Thyroid gland (tissue), 4 donors: ENCODE results near the gene ATP1B1.
A peak's percentile ranks its signal among the peaks of the same experiment; 100 is the strongest.

Experiments
- POLR2A ChIP-seq, 2 donors: fragments of 450-650 bp; IDR thresholded peaks; one replicate each; pipeline ENCODE4 v1.6.1; 2017; ENCODE audit warnings: antibody characterized with exemption in 2 of 2, mild to moderate bottlenecking in 2 of 2, moderate library complexity in 1 of 2
- TF ChIP-seq, protein P1 (sequence below), 6 experiments: fragments of 200-600 bp in 3 of 6; fragments of 450-650 bp in 3 of 6; sonication (generic) in 3 of 6; IDR thresholded peaks; one replicate each; pipeline ENCODE4 v1.5.1; 2016 to 2019; ENCODE audit warnings: antibody characterized with exemption in 6 of 6, mild to moderate bottlenecking in 2 of 6, inconsistent platforms in 1 of 6, moderate library complexity in 1 of 6

DNA sequence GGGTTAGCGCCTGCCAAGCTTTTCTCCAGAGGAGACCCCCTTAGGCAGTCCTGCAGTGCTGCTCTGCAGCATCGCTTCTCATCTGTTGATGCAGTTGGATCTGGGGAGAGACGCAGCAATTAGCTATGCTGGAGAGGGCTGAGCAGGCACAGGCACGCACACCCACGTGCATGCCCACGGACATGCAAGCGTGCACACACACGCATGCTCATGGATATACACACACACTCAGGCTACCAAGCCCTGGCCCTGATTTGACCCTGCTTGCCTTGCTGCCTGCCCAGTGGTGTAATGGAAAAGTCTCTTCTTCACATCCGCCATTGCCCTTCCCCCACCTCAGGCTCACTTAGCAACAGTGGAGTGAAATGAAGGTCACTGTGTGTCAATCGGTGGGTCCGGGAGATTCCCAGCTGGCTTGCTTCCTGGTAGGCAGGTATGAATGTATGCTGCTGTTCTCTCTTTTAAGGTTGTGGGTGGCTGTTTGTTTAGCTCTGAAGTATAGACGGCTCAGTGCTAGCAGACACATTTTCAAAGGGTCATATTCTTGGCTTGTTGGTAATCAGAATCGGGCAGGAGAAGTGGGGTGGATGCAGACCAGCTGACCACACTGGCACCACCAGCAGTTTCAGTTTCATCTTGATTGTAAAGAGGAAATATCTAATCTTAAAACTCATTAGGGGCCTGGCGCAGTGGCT, 9.5 kb downstream of the ATP1B1 start:
- TF ChIP-seq, protein P1, sequence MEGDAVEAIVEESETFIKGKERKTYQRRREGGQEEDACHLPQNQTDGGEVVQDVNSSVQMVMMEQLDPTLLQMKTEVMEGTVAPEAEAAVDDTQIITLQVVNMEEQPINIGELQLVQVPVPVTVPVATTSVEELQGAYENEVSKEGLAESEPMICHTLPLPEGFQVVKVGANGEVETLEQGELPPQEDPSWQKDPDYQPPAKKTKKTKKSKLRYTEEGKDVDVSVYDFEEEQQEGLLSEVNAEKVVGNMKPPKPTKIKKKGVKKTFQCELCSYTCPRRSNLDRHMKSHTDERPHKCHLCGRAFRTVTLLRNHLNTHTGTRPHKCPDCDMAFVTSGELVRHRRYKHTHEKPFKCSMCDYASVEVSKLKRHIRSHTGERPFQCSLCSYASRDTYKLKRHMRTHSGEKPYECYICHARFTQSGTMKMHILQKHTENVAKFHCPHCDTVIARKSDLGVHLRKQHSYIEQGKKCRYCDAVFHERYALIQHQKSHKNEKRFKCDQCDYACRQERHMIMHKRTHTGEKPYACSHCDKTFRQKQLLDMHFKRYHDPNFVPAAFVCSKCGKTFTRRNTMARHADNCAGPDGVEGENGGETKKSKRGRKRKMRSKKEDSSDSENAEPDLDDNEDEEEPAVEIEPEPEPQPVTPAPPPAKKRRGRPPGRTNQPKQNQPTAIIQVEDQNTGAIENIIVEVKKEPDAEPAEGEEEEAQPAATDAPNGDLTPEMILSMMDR (IDR thresholded peaks at IDR 0.05), result no peak
- TF ChIP-seq POLR2A (IDR thresholded peaks at IDR 0.05), result peak in 1 of 2 donors; percentile 7
